NK-92 (cell line): ENCODE results near the gene HIPK2.

Experiments used
- DNase-seq: peaks from one replicate; lab custom pipeline; 2025; ENCODE audit not compliant: unreplicated experiment; lab: John Stamatoyannopoulos, UW

Gene HIPK2

GRCh38 chr7:139737221-139738100 is 40.3 kb downstream of the HIPK2 start:
- no peak for DNase-seq

GRCh38 chr7:139735912-139736595 is 41.7 kb downstream of the HIPK2 start:
- DNase-seq: no peak

DNA sequence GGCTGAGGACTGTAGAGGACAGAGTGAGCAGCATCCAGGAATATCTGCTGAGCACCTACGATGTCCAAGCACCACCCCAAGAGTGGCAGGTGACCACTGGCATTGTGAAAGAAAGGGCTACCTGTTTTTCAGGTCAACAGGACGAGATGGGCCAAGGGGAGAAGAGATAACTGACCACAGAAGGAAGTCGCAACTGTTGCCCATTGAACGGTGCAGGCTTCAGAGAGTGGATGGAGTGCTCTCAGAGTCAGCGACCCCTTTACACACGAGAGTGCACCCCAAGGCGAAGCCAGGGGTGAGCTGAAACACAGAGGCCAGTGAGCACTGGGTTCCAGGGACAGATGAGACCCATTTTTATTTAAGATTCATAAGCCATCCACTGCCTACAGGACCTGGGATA is 42.3 kb downstream of the HIPK2 start:
- DNase-seq: no peak

GRCh38 chr7:139734395-139734794 is 43.4 kb downstream of the HIPK2 start:
- no peak for DNase-seq

- no peak for DNase-seq
These were observed 44.0 kb downstream of the HIPK2 start for GRCh38 chr7:139733751-139734150.

GRCh38 chr7:139732471-139733167 is 45.2 kb downstream of the HIPK2 start:
- no peak for DNase-seq

DNA sequence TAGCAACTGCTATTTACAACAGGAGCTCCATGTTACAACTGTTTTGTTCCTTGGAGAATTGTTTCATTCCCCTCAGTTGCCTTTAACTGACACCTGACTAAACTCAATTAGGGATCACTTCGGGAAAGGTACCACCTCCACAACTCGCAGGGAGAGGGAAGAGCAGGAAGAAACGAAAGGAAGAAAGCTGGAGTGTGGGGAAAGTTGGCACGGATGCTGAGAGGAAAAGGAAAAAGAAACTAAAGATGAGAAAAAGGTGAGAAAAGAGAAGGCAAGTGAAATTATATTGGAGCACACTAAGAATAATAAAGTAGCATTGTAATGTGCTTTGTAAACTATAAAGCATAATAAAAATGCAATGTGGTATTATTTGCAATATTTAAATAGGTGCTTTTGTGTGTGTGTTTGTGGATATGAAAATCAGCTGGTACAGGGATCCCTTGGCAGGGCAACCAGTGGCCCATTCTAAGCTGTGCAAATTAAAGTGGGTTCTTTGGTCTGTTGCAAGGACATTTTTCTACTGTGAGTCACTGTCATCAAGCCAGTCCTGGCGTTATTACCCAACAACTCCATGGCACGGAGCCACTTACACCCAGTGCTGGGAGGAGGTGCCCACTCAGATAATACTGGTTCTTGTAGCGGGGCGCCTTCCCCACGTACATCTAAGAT is 45.9 kb downstream of the HIPK2 start:
- no peak for DNase-seq

GRCh38 chr7:139730746-139731612 is 46.8 kb downstream of the HIPK2 start:
- no peak for DNase-seq

DNA sequence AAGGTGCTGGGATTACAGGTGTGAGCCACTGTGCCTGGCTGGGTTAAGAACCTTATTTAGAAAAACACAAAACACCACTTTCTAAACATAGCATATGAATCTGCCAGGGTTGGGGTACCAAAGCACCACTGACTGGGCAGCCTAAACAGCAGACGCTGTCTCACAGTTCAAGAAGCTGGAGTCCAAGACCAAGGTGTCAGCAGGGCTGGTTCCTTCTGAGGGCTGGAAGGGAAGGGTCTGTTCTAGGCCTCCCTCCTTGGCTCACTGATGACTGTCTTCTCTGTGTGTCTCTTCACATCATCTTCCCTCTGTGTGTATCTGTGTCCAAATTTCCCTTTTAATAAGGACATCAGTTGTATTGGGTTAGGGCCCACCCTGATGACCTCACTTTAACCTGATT is 49.6 kb downstream of the HIPK2 start:
- no peak for DNase-seq

DNA sequence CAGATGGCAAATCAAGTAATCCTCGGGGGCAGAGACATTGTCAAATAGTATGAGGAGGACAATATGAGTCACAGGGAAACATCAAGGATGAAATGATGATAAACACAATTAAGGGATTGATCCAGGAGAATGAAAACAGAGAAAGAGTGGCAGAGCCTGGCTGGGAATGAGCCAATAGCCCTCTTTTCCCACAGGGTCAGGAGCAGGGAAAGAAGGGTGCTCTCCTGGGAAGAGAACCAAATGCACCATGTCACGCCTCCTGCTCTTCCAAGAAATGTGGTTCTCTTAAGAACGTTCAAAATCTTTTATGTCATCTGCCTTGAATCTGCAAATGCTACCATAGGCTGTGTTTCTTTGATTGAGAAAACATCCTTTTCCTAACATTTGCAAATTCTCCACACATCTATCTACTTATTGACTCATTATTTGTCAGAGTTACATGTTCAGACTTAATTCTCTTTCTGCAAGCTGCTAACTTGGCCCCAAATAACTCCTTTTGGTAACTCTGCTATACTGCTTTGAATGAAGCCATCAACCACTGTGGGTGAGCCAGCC is 50.6 kb downstream of the HIPK2 start:
- DNase-seq: no peak

DNA sequence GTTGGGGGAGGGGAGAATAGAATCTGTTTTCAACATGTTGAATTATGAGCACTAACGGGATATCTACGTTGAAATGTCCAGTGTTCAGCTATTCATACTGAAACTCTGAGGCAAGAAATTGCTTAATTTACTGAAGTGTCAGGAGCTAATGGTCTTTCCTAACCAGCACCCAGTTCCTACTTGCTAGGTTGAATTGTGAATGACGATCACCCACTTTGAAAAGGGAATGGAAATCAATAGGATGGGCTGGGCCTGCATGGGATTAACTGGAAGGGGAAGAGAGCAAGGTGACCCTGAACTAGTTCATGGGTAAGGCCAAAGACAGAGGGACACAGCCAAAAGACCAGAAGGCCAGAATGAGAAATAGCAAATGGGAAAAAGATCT is 51.3 kb downstream of the HIPK2 start:
- no peak for DNase-seq

DNA sequence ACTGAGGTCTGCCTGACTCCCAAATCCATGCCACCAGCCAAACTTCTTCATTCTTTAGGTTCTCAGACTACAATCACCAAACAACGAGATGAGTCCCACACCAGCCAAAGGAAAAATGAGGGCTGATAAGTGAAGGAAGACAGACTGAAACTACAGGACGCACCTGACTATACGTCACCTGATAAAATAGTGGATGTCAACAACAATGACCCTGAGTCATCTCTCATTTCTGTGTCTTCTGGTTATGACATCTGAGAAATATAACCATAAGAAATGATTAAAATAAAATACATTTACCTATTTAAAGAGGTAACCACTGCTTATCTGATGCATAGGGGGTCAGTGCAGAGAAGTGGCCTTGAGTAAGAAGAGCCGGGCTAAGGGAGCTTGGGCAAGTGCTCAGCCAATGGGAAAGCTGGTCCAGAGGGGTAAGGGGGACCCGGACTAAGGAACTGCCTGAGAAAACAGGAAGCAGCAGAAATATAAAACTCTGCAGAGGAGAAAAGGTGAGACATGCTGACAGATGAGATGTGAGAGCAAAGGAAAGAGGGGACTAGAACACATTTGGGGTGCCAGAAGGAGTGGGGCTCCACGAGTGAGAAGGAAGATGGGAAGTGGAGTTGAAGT is 51.8 kb downstream of the HIPK2 start:
- DNase-seq: no peak

GRCh38 chr7:139725077-139725476 is 52.7 kb downstream of the HIPK2 start:
- DNase-seq: no peak

GRCh38 chr7:139722604-139723003 is 55.2 kb downstream of the HIPK2 start:
- no peak for DNase-seq

GRCh38 chr7:139721821-139722220 is 56.0 kb downstream of the HIPK2 start:
- DNase-seq: no peak

GRCh38 chr7:139721417-139721816 is 56.4 kb downstream of the HIPK2 start:
- DNase-seq: no peak

DNA sequence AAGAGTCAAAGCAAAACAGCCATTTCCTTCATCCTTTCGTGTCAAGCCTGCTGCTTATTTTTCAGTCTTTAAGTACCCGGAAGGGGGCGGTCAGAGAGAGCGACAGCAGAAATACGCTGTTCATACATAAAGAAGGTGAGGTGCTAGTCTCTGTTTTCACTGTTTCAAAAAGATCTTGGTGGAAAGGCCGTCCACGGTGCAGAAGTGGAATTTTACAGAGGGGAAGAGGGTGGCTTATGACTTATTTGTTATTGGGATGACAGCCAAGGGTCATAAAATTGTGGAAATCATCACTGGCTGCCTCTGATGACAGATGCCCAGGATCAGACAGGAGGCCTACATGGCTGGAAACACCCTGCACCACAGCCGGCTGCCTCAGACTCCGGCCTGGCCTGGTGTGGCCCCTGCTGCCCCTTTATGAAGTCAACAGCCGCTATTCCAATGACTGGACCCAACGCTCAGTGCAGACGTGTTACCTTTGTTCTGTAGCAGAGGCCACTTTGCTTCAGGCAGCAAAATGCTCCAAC is 57.0 kb downstream of the HIPK2 start:
- no peak for DNase-seq

DNA sequence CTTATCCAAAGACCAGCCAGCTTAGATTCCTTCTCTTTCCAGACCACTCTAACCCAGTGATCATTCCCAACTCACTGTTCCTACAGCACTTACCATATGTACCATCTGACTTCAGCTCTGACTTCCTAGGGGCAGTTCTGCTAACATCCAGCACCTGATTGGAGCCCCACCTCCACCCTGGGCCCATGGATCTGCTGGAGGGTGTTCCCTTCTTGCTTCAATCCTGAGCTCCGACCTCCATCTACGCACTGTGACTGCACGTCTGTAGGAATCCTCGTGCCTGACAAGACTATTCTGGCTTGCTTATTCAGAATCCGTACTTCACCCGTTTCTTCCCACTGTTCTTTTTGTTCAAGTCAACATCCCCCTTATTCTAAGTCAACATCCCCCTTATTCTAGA is 57.6 kb downstream of the HIPK2 start:
- DNase-seq: no peak

- no peak for DNase-seq
These were observed 58.9 kb downstream of the HIPK2 start for GRCh38 chr7:139718859-139719258.
